Right lobe of liver (tissue), 5 donors: ENCODE data around the gene CRKL. TPM values are rescaled to one million over a fixed set of nuclear protein-coding genes. Genes with fewer than 3 reads are reported as not detected.

Source experiments
- total RNA-seq, 6 experiments: library from RNA; depleted of rRNA in 2 of 6; stranded (reverse); fragments of >200 nt in 2 of 6; fragmentation: NEBNext Ultra II Directional in 3 of 6; extraction: Animal tissue kit (Norgen Biotek cat#: 25700) in 3 of 6; gene quantifications; one replicate each; pipeline versions ENCODE4 v1.1.0 to v1.2.4, GENCODE V29; 2016 to 2023
- donor health status: DM: no; HTN: no; CAD: no.
- donor health status: DM: no; HTN: no; CAD: no.
- donor health status: DM: no; HTN: yes; CAD: no.
- donor health status: DM: no; HTN: yes; CAD: no.

The CRKL gene
- total RNA-seq, 6 experiments from 2014 or later, result 27.5 to 53.1 (median 35.2) TPM

Other genes starting within 250 kb of the CRKL start
- gene SERPIND1, start 143.3 kb upstream of the CRKL start, total RNA-seq, result 100 to 1,000 TPM in 4 of 6 experiments, 10 to 100 TPM in 2; 49.7 to 615 (median 331) TPM
- 10 to 100 TPM; 35.3 to 55.4 (median 47.7) TPM for gene PI4KA, start 58.6 kb upstream of the CRKL start, total RNA-seq
- gene SNAP29, start 58.4 kb upstream of the CRKL start, total RNA-seq, result 10 to 100 TPM; 17.6 to 27.0 (median 22.4) TPM
- 1 to 10 TPM in 3 of 6 experiments, under 1 TPM in 3; 0.37 to 1.4 (median 1.0) TPM for gene AIFM3, start 49.8 kb downstream of the CRKL start, total RNA-seq
- gene LZTR1, start 64.9 kb downstream of the CRKL start, total RNA-seq, result 10 to 100 TPM; 22.7 to 33.3 (median 27.0) TPM
- gene THAP7, start 84.7 kb downstream of the CRKL start, total RNA-seq, result 10 to 100 TPM in 5 of 6 experiments, 1 to 10 TPM in 1; 9.3 to 32.5 (median 15.6) TPM
- gene P2RX6, start 97.8 kb downstream of the CRKL start, total RNA-seq, result 1 to 10 TPM in 1 of 6 experiments, under 1 TPM in 4, not detected in 1; 0.09 to 1.4 (median 0.42) TPM
- under 1 TPM in 5 of 6 experiments, not detected in 1; 0.12 to 0.35 (median 0.18) TPM for gene SLC7A4, start 115.2 kb downstream of the CRKL start, total RNA-seq
- not detected for gene LRRC74B, start 128.5 kb downstream of the CRKL start, total RNA-seq